Activated CD8-positive, alpha-beta memory T cell treated with anti-CD3 and anti-CD28 coated beads for 48 hours (primary cell): ENCODE data around the gene IARS1.

ENCODE experiments used
- DNase-seq, 3 experiments: peaks; one replicate each; pipeline ENCODE4 v3.0.0-alpha.2; 2020; ENCODE audit warnings: low read depth in 2 of 3, low spot score in 2 of 3

The IARS1 gene

GRCh38 chr9:92247296-92247695, 46.2 kb downstream of the IARS1 start:
- no peak for DNase-seq

GRCh38 chr9:92245005-92245797, 48.3 kb downstream of the IARS1 start:
- DNase-seq, result no peak
